BLaER1 (cell line): ENCODE results near the gene CHRNA5.

ENCODE experiments used
- H3K27ac ChIP-seq: shearing (Covaris generic); formaldehyde crosslinking; 2 replicates; pipeline ENCODE4 v1.8.1; 2022
- H3K27me3 ChIP-seq: shearing (Covaris generic); formaldehyde crosslinking; 2 replicates; pipeline ENCODE4 v1.8.1; 2022
- H3K36me3 ChIP-seq: shearing (Covaris generic); formaldehyde crosslinking; 2 replicates; pipeline ENCODE4 v1.8.1; 2022
- H3K4me1 ChIP-seq: shearing (Covaris generic); formaldehyde crosslinking; 2 replicates; pipeline ENCODE4 v1.8.1; 2022
- H3K4me2 ChIP-seq: shearing (Covaris generic); formaldehyde crosslinking; 2 replicates; pipeline ENCODE4 v1.8.1; 2022
- H3K4me3 ChIP-seq: shearing (Covaris generic); formaldehyde crosslinking; 2 replicates; pipeline ENCODE4 v1.8.1; 2022
- H3K9ac ChIP-seq: shearing (Covaris generic); formaldehyde crosslinking; 2 replicates; pipeline ENCODE4 v1.8.1; 2022
- H3K9me3 ChIP-seq: shearing (Covaris generic); formaldehyde crosslinking; 2 replicates; pipeline ENCODE4 v1.8.1; 2022
- H4K20me1 ChIP-seq: shearing (Covaris generic); formaldehyde crosslinking; 2 replicates; pipeline ENCODE4 v1.8.1; 2022
- Cebpa-rat ChIP-seq: shearing (Covaris generic); IDR thresholded peaks from 2 replicates; pipeline ENCODE4 v1.8.1; 2022

CHRNA5 gene

DNA sequence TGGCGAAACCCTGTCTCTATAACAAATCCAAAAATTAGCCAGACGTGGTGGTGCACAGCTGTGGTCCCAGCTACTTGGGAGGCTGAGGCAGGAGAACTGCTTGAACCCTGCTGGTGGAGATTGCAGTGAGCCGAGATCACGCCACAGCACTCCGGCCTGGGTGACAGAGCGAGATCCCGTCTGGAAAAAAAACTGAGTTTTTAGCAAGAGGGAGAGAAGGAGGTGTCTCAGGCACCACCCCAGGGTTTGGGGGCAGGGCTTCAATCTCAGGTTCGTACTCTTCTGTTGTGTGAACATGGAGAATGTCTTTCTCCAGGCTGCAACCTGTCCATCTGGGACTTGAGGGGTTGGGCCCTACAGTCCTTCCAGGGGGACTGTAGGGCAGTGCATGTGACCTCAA is 52.7 kb downstream of the CHRNA5 start:
- Histone ChIP-seq H3K36me3 (no peaks in the 10 kb centered on the region), H3K4me1 (peaks cover 19% of the 10 kb centered on the region), H3K27me3 (peaks cover 46% of the 10 kb centered on the region), H3K4me3 (no peak overlapping the region), H3K4me2 (no peak overlapping the region), H3K9ac (no peak overlapping the region), H3K27ac (no peak overlapping the region), H4K20me1 (peaks cover 25% of the 10 kb centered on the region), H3K9me3 (no peaks in the 10 kb centered on the region)
- TF ChIP-seq Cebpa-rat, result no peak

DNA sequence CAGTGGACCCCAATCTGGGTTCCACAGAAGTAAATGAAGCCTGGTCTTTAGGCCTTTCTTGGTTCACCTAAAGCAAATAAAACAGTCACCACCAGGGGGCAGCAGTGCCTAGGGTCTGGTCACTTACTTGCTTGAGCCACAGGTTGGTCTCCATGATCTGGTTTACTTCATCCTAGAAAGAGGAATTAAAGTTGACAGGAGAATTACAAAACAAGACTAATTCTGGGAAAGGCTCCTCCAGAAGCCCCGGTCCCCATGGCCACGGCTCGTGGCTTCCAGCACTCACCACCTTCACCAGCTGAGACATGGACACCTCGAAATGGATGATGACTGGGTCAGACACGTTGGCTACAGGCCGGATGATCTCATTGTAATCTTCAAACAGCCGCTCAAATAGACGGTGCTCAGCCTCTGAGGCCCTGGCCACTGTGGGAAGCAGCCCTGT is 53.2 kb downstream of the CHRNA5 start:
- Histone ChIP-seq H3K4me3 (no peak overlapping the region), H3K27ac (no peak overlapping the region), H3K4me2 (no peak overlapping the region), H3K4me1 (peaks cover 19% of the 10 kb centered on the region), H3K36me3 (no peaks in the 10 kb centered on the region), H3K9ac (no peak overlapping the region), H3K9me3 (no peaks in the 10 kb centered on the region), H4K20me1 (peaks cover 25% of the 10 kb centered on the region), H3K27me3 (peaks cover 47% of the 10 kb centered on the region)
- no peak for TF ChIP-seq Cebpa-rat

DNA sequence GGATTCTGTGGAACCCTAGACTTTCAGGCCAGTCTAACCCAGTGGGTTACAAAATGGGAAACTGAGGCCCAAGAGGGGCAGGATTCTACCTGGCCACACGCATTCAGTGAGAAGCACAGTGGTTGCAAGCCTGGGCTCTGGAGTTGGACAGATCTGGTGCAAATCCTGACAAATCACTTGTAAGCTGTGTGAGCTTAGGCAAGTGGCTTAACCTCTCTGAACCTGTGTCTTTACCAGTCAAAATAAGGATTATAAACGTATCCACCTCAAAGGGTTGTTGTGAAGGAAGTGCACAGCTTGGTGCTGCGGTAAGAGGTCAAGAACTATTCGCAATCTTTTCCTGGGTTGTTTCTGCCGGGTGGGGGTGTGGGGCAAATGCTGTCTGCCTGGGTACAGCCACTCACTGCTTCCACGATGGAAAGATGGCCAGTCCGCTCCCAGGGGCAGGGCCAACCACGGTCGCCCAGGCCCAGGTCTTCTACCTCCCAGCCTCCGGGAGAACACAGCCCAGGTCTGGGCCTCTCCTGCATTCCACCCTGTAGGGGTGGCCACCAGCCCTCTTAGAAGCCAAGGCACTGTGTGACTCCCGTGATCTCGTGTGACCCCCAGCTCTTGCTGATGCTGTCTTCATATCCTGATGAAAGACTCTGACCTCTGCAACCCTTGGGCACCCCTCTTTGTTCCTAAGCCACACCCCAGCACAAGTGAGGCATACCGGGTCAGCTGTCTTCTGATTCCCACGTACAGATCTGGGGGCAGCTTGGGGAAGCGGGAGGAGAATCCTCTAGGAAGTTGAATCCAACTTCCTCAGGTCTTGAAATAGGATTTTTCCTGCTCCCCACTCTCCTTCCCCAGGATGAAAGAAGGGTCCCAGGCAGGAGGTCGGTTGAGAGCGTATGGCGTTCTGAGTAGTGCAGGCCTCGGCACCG is 54.0 kb downstream of the CHRNA5 start:
- Histone ChIP-seq H3K4me3 (no peak overlapping the region; the same call in 1 of the 2 replicates), H3K4me1 (peaks cover 19% of the 10 kb centered on the region), H3K9me3 (no peaks in the 10 kb centered on the region), H3K27me3 (peaks cover 47% of the 10 kb centered on the region), H3K27ac (no peak overlapping the region), H3K36me3 (no peaks in the 10 kb centered on the region), H3K9ac (no peak overlapping the region), H3K4me2 (peak overlapping the region; percentile 85; the same call in 1 of the 2 replicates), H4K20me1 (peaks cover 25% of the 10 kb centered on the region)
- TF ChIP-seq Cebpa-rat, result no peak

DNA sequence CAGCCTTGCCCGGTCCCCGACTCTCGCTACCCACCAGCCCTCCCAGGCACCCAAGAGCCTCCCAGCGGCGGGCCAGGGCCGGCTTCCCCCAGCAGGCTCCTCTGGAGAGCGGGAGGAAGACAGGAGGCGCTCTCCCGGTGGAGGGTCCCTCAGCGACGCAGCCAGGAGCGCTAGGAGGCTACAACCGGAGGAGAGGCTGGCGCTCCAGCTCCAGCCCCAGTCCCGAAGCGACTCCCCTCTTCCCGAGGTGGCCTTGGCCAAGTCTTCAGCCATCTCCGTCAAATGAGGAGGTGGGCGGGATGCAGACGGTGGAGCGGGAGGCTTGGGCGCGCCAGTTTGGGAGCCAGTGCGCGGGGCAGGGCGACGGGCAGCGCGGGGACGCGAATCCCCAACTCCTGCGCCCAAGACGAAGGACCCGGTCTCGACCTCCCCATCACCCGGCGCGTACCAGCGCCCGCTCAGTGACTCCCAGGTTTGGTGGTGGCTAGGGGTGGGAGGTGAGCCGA is 54.8 kb downstream of the CHRNA5 start:
- Histone ChIP-seq H3K4me1 (peaks cover 19% of the 10 kb centered on the region), H3K9me3 (no peaks in the 10 kb centered on the region), H3K4me3 (peak overlapping the region; percentile 65), H4K20me1 (peaks cover 25% of the 10 kb centered on the region), H3K9ac (0 out of 2 replicates have a peak overlapping the region, but pooled peaks have one; percentile 48), H3K27ac (no peak overlapping the region), H3K4me2 (peak overlapping the region; percentile 85), H3K27me3 (peaks cover 47% of the 10 kb centered on the region), H3K36me3 (no peaks in the 10 kb centered on the region)
- no peak for TF ChIP-seq Cebpa-rat

DNA sequence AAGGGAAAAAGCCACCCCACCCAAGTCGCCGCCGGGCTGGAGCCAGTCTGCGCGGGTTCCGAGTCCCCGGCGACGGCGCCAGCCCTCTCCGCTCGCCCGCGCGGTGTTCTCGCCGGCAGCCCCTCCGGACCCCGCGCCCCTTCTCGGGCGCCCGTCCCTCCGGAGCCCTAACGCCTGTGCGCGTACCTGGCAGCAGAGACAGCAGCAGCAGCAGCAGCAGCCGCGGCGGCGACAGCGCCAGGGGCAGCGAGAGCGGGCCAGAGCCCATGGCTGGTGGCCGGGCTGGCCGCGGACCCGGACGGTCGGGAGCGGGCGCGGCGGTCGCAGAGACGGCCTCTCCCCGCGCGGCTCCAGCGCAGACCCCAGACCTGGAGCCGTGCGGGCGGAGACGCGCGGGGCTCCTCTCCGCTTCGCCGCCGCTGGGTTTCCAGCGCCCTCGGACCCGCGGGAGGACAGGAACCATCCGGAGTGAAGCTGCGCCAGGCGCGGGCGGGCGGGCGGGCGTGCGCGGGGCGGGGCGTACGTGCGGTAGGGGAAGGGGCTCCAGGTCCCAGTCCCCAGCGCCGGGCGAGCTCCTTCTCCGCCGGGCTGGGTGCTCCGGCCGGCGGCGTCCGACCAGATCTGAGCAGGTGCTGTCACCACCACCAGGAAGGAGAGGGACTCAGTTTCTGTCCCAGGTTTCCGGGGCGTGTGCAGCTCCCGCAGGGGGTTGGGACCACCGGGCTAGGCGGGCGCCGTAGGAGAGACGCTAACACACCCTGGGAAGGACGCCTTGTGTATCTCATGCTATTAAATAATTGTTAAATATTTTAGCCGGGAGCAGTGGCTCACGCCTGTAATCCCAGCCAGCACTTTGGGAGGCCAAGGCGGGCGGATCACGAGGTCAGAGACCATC is 55.5 kb downstream of the CHRNA5 start, which contains the start of gene CHRNA3:
CHRNA3 (minus strand) TSS at position 470 of the 895 bp plus-strand sequence; CDS start at position 268, 202 bp downstream.
- Histone ChIP-seq H4K20me1 (peaks cover 25% of the 10 kb centered on the region), H3K4me1 (peaks cover 19% of the 10 kb centered on the region), H3K9ac (0 out of 2 replicates have a peak within 1 kb of the TSS, but pooled peaks have one; percentile 48), H3K36me3 (no peaks in the 10 kb centered on the region), H3K27ac (no peak within 1 kb of the TSS), H3K9me3 (no peaks in the 10 kb centered on the region), H3K27me3 (peaks cover 47% of the 10 kb centered on the region), H3K4me3 (peak within 1 kb of the TSS; percentile 65), H3K4me2 (peak within 1 kb of the TSS; percentile 85)
- no peak for TF ChIP-seq Cebpa-rat

DNA sequence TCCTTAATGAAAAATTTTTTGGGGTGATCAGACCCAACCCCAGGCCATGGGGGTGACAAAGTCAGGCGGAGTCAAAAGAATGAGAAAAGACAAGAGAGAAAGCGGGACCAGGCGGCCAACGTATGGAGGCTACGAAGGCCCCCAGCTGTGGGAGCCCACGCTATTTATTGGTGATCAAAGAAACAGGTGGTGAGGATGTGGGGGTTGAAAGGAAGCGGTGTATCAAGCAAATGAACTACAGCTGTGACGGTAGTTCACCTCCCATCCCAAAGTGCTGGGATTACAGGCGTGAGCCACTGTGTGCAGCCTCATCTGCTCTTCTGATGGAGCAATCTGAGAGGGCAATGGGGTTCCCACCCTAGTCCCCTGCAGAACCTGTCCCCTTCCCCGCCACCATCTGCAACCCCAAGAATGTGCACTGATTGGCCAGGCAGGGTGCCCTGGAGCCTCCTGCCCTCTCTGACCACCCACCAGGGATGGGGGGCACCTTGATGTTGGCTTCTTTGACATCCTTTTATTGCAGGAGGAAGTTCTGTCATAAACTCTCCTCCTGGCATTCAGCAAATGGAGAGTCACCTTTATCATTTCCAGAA is 56.6 kb downstream of the CHRNA5 start:
- Histone ChIP-seq H3K27me3 (peaks cover 47% of the 10 kb centered on the region), H3K27ac (no peak overlapping the region), H3K4me1 (peaks cover 19% of the 10 kb centered on the region), H3K4me3 (no peak overlapping the region), H4K20me1 (peaks cover 25% of the 10 kb centered on the region), H3K9me3 (no peaks in the 10 kb centered on the region), H3K4me2 (no peak overlapping the region), H3K9ac (no peak overlapping the region), H3K36me3 (no peaks in the 10 kb centered on the region)
- TF ChIP-seq Cebpa-rat, result no peak

DNA sequence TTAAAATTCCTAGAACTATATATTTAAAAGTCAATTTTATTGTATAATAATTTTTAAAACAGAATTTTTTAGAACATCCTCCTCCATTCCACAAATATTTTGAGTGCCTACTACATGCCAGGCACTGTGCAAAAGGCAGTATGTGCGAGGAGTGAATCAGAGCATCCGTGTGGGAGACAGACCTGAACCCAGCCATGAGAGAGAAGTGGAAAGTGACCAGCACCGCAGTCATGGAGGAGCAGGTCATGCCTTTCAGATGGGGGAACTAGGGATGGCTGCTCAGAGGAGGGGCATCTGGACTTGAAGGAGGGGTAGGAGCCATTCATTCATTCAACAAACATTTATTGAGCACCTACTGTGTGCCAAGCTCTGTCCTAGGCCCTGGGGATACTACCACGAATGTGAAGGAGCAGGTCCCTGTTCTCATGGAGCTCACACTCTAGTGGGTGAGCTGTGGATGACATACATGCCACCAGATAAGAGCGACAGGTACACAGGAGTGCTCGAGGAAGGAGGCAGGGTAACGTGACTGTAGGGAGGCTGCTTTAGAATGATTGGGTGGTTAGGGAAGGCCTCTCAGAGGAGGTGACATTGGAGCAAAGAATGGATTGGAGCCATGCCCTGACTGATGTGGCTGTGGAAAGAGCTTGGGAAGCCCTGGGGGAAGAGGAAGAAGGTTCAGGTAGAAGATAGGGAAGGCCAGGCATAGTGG is 58.6 kb downstream of the CHRNA5 start:
- H3K9me3 ChIP-seq, result no peaks in the 10 kb centered on the region
- peaks cover 22% of the 10 kb centered on the region for H4K20me1 ChIP-seq
- peaks cover 42% of the 10 kb centered on the region for H3K27me3 ChIP-seq
- H3K4me3 ChIP-seq, result no peak overlapping the region
- no peak overlapping the region for H3K4me2 ChIP-seq
- no peak overlapping the region for H3K9ac ChIP-seq
- H3K27ac ChIP-seq, result no peak overlapping the region
- peaks cover 15% of the 10 kb centered on the region for H3K4me1 ChIP-seq
- TF ChIP-seq Cebpa-rat, result no peak
- H3K36me3 ChIP-seq, result no peaks in the 10 kb centered on the region

DNA sequence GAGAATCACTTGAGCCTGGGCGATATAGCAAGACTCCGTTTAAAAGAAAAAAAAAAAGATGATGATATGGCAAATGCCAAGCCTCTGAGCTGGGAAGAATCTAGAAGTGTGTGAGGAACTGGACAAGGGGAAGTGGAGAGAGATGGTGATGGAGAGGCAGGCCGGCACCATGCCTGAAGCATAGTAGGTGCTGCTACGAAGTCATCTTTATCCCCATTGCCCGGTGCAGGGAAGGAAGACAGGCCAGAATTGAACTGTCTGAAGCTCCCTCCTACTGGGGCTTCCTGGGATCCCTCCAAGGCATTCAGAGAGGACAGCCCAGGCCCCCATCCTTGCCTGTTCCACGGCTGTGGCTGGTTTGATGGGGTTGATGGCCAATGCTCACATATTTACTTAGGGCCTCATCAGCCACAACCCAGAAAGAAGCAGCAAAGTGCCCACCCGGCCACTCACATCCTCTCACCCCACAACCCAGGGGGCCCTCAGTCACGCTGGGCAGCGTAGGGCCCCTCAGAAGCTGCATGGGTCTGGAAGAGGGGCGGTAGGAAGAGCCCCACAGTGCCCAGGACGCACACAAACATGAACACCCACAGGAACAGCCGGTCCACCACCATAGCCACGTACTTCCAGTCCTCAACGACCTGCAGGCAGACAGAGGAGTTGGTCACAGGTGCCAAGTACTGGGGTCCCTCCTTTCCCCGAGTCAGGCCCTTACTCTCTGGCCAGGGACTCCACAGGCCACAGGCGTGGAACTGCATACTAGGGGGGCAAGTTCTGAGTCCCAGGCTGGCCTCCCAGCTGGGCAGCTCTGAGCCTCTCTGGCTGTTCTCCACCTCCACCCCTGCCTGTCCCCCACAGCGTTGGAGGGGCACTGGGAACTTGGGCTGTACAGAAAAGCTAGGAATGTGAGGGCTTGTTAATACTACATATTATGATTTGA is 59.6 kb downstream of the CHRNA5 start:
- H3K4me3 ChIP-seq, result no peak overlapping the region
- no peaks in the 10 kb centered on the region for H3K36me3 ChIP-seq
- peaks cover 12% of the 10 kb centered on the region for H3K4me1 ChIP-seq
- TF ChIP-seq Cebpa-rat, result no peak
- peaks cover 32% of the 10 kb centered on the region for H3K27me3 ChIP-seq
- peaks cover 13% of the 10 kb centered on the region for H4K20me1 ChIP-seq
- no peak overlapping the region for H3K4me2 ChIP-seq
- H3K9me3 ChIP-seq, result no peaks in the 10 kb centered on the region
- no peak overlapping the region for H3K9ac ChIP-seq
- no peak overlapping the region for H3K27ac ChIP-seq
